GM12878 (cell line): ENCODE results near the gene ZCCHC17. TPM values are rescaled to one million over a fixed set of nuclear protein-coding genes. Genes with fewer than 3 reads are reported as not detected.

ENCODE experiments used
- ATAC-seq: fragments of 200-7000 bp; cut with Tn5 transposase; 3 replicates; pipeline ENCODE4 v1.9.1; 2020; ENCODE audit warnings: mild to moderate bottlenecking, moderate library complexity
- BruUV-seq: library from RNA; stranded (reverse); fragments of 400-500 nt; replicated peaks from 2 replicates; lab custom pipeline; 2021; lab: Mats Ljungman, UMichigan
- CTCF ChIA-PET: fragments of 300-600 bp; sonication (Branson Sonifier 250); formaldehyde crosslinking; extraction: SDS; loops from one replicate; lab custom pipeline; 2021; ENCODE audit warnings: inconsistent platforms; lab: Yijun Ruan, JAX
- POLR2A ChIA-PET: fragments of 350-600 bp; formaldehyde crosslinking; extraction: SDS; loops from one replicate; lab custom pipeline; 2021; ENCODE audit warnings: inconsistent platforms; lab: Charles Lee
- RAD21 ChIA-PET: fragments of 300-600 bp; sonication (Branson Sonifier 250); formaldehyde crosslinking; loops from one replicate; lab custom pipeline; 2023; ENCODE audit warnings: antibody characterized with exemption; ENCODE audit not compliant: unreplicated experiment; lab: Charles Lee
- SMC1A ChIA-PET: fragments of 300-600 bp; sonication (Branson Sonifier 250); formaldehyde crosslinking; loops from one replicate; lab custom pipeline; 2023; ENCODE audit not compliant: unreplicated experiment, uncharacterized antibody; lab: Charles Lee
- DNase-seq: peaks from one replicate; pipeline ENCODE4 v3.0.0-alpha.2; 2011; ENCODE audit warnings: low read depth, low spot score
- FAIRE-seq: peaks from 3 replicates; lab custom pipeline; 2011; peaks lifted over from hg19 to GRCh38; lab: Jason Lieb, UNC
- H2AFZ ChIP-seq: 2 replicates; pipeline ENCODE4 v1.6.0; 2011; ENCODE audit warnings: low read depth, low read length, control low read depth; ENCODE audit not compliant: control insufficient read depth
- H3K27ac ChIP-seq: 2 replicates; pipeline ENCODE4 v1.5.1; 2011; ENCODE audit warnings: control low read depth; ENCODE audit not compliant: control insufficient read depth, insufficient read depth
- H3K27me3 ChIP-seq, 2 experiments: replicated peaks in 1 of 2; 2 replicates each; pipeline versions ENCODE4 v1.6.0 to v1.6.1; 2011; ENCODE audit warnings: low read length in 1 of 2; ENCODE audit not compliant: control insufficient read depth in 2 of 2, insufficient read depth in 2 of 2
- H3K36me3 ChIP-seq, 2 experiments: 2 replicates each; pipeline ENCODE4 v1.5.1; 2011; ENCODE audit warnings: low read length in 1 of 2; ENCODE audit not compliant: control insufficient read depth in 2 of 2, insufficient read depth in 2 of 2
- H3K4me1 ChIP-seq: 2 replicates; pipeline ENCODE4 v1.6.1; 2011; ENCODE audit warnings: mild to moderate bottlenecking, low read length, moderate library complexity, mixed read lengths; ENCODE audit not compliant: control insufficient read depth, insufficient read depth
- H3K4me2 ChIP-seq: 2 replicates; pipeline ENCODE4 v1.6.0; 2011; ENCODE audit warnings: control low read depth; ENCODE audit not compliant: control insufficient read depth, insufficient read depth
- H3K4me3 ChIP-seq: fragments of 200-600 bp; sonication (generic); 2 replicates; pipeline ENCODE4 v1.5.1; 2016
- H3K79me2 ChIP-seq: 2 replicates; pipeline ENCODE4 v1.6.0; 2011; ENCODE audit warnings: low read length; ENCODE audit not compliant: control insufficient read depth, insufficient read depth
- H3K9ac ChIP-seq: 2 replicates; pipeline ENCODE4 v1.8.0; 2011; ENCODE audit warnings: low read length, control low read depth, mixed read lengths; ENCODE audit not compliant: control insufficient read depth, insufficient read depth
- H3K9me3 ChIP-seq: replicated peaks from 3 replicates; pipeline ENCODE4 v1.5.1; 2011; ENCODE audit warnings: mild to moderate bottlenecking, low read length; ENCODE audit not compliant: control insufficient read depth, insufficient read depth
- H4K20me1 ChIP-seq: 2 replicates; pipeline ENCODE4 v1.6.0; 2011; ENCODE audit not compliant: control insufficient read depth, insufficient read depth
- BACH1 ChIP-seq: fragments of 450-650 bp; IDR thresholded peaks from 2 replicates; pipeline ENCODE4 v1.6.1; 2017; ENCODE audit warnings: mild to moderate bottlenecking, borderline replicate concordance
- BMI1 ChIP-seq: fragments of 450-650 bp; IDR thresholded peaks from 2 replicates; pipeline ENCODE4 v1.6.1; 2016; ENCODE audit warnings: mild to moderate bottlenecking, moderate library complexity, borderline replicate concordance
- CHD1 ChIP-seq: IDR thresholded peaks from 2 replicates; pipeline ENCODE4 v1.6.1; 2012; ENCODE audit warnings: low read depth, low read length, improper control_type of control experiment
- EP300 ChIP-seq, 2 experiments: fragments of 150-350 bp in 1 of 2; IDR thresholded peaks; 2 replicates each; pipeline ENCODE4 v1.6.1; 2011 to 2012; ENCODE audit warnings: low read depth in 2 of 2, low read length in 2 of 2, borderline replicate concordance in 1 of 2, improper control_type of control experiment in 1 of 2, inconsistent platforms in 1 of 2; ENCODE audit not compliant: control insufficient read depth in 1 of 2
- FOS ChIP-seq: IDR thresholded peaks from 3 replicates; pipeline ENCODE4 v1.6.1; 2011; ENCODE audit warnings: borderline replicate concordance; ENCODE audit not compliant: insufficient read length; ENCODE audit errors: extremely low read depth
- HDAC6 ChIP-seq: fragments of 200-600 bp; sonication (generic); IDR thresholded peaks from one replicate; pipeline ENCODE4 v1.8.0; 2017; ENCODE audit warnings: antibody characterized with exemption; ENCODE audit not compliant: unreplicated experiment
- IKZF2 ChIP-seq, 2 experiments: fragments of 450-650 bp; IDR thresholded peaks; 2 replicates each; pipeline ENCODE4 v1.6.1; 2017; ENCODE audit warnings: mild to moderate bottlenecking in 2 of 2, moderate library complexity in 2 of 2
- KAT2A ChIP-seq: conservative IDR thresholded peaks from 2 replicates; pipeline ENCODE4 v1.6.1; 2011; ENCODE audit warnings: low read depth, low read length; ENCODE audit not compliant: control insufficient read depth
- RB1 ChIP-seq: fragments of 450-650 bp; formaldehyde crosslinking; IDR thresholded peaks from 2 replicates; pipeline ENCODE4 v1.6.1; 2017; ENCODE audit warnings: mild to moderate bottlenecking, borderline replicate concordance
- RCOR1 ChIP-seq: conservative IDR thresholded peaks from 2 replicates; pipeline ENCODE4 v1.6.1; 2012; ENCODE audit warnings: low read depth, low read length, improper control_type of control experiment
- RUNX3 ChIP-seq: IDR thresholded peaks from 2 replicates; pipeline ENCODE4 v1.6.1; 2012; ENCODE audit warnings: low read length, inconsistent platforms
- TBL1XR1 ChIP-seq: IDR thresholded peaks from 2 replicates; pipeline ENCODE4 v1.6.1; 2012; ENCODE audit warnings: low read depth, low read length, improper control_type of control experiment
- WRNIP1 ChIP-seq: IDR thresholded peaks from 2 replicates; pipeline ENCODE4 v1.6.1; 2011; ENCODE audit warnings: low read depth, low read length, improper control_type of control experiment, borderline replicate concordance
- ZZZ3 ChIP-seq: IDR thresholded peaks from 2 replicates; pipeline ENCODE4 v1.6.1; 2011; ENCODE audit warnings: low read depth; ENCODE audit not compliant: control insufficient read depth, insufficient read length
- WGBS: methylation state at CpG from one replicate; pipeline ENCODE4 v1.1.6; 2016; ENCODE audit warnings: low lambda C conversion rate; ENCODE audit not compliant: insufficient replicate concordance, insufficient coverage; ENCODE audit errors: missing lambda C conversion rate; 5-methylcytosine and 5-hydroxymethylcytosine counted together
- in situ Hi-C: fragments of 300-500 bp; cut with MboI; formaldehyde crosslinking; loops from 9 replicates; pipeline ENCODE4 v1.14.3; 2018; ENCODE audit warnings: mixed read lengths
- intact Hi-C: fragments of 100-400 bp; cut with micrococcal nuclease; formaldehyde crosslinking; loops from one replicate; pipeline ENCODE4 v1.14.2; 2022; ENCODE audit not compliant: unreplicated experiment
- polyA plus RNA-seq, 11 experiments: library from polyadenylated mRNA; depleted of rRNA in 4 of 11; unstranded in 6 of 11; stranded (reverse) in 5 of 11; fragments of >200 nt; fragmentation: Nextera tagmentation in 4 of 11; fragmentation: Illumina TruSeq in 1 of 11; extraction: Ambion mirVana in 4 of 11; extraction: Trizol in 1 of 11; gene quantifications; 1 replicate in 1 of 11; 2 replicates in 10 of 11; pipeline versions ENCODE4 v1.2.1 to v1.2.3, GENCODE V29; 2011 to 2016; ENCODE audit warnings: inconsistent platforms in 2 of 11, missing spikeins in 2 of 11, low read depth in 1 of 11
- total RNA-seq, 4 experiments: library from RNA; depleted of rRNA in 3 of 4; stranded (reverse); fragments of >200 nt in 3 of 4; fragmentation: Illumina TruSeq in 1 of 4; extraction: Trizol in 1 of 4; gene quantifications; 2 replicates each; pipeline versions ENCODE4 v1.2.1 to v1.2.3, GENCODE V29; 2013 to 2021

Gene ZCCHC17
- total and polyA plus RNA-seq, 10 of the 15 experiments (the other 5 are each of a cell fraction or from before 2014, with no cell fraction given) = 22.3 to 86.3 (median 47.0) TPM

DNA sequence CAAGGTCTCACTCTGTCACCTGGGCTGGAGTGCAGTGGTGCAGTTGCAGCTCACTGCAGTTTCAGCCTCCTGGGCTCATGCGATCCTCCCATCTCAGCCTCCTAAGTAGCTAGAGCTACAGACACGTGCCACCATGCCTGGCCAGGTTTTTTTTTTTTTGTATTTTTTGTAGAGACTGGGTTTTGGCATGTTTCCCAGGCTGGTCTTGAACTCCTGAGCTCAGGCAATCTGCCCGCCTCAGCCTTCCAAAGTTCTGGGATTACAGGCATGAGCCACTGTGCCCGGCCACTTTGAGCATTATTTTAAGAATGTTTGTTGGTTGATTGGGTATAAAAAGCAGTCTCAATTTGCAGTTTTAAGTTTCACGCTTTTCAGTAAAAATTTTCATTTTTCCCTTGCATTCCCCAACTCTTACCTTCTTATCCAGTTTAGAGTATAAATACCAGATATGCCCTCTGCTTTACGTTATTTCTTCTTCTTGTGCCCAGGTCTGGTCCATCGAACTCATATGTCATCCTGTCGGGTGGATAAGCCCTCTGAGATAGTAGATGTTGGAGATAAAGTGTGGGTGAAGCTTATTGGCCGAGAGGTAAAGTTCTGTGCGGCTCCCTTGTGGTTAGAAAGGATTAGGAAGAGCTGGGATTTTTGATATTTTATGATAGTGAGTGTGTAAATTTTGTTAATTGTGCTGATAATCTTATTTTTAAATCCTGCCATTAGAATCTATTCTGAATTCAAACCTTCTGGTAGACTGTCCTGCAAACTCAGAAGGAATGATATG lies 40.0 kb downstream of the ZCCHC17 start:
- H3K79me2 ChIP-seq = no peaks in the 10 kb centered on the region
- 82% methylated on average over 10 of the region's 10 CpGs for WGBS
- ChIA-PET RAD21 (interaction anchor here (1.5 kb wide), 1 partner anchor 152 kb away, joined by 4 read pairs; no protein-coding TSS in a partner anchor), CTCF (interaction anchor here (0.9 to 1.0 kb wide), 2 partner anchors 34 to 36 kb away, joined by 3 read pairs; partner anchors contain the start of gene FABP3), POLR2A (no interaction called here), SMC1A (no interaction called here)
- H2AFZ ChIP-seq = no peak overlapping the region
- H3K4me1 ChIP-seq = no peaks in the 10 kb centered on the region; the same call in 1 of the 2 replicates
- no peak overlapping the region for H3K9ac ChIP-seq
- no peaks in the 10 kb centered on the region for H3K27me3 ChIP-seq
- H4K20me1 ChIP-seq = no peaks in the 10 kb centered on the region
- intact Hi-C loops (no loop called here), in situ Hi-C loops (no loop called here)
- no peaks in the 10 kb centered on the region for H3K9me3 ChIP-seq
- FAIRE-seq (no peak), ATAC-seq (no peak), DNase-seq (no peak)
- TF ChIP-seq ZZZ3 (no peak), EP300 (IDR thresholded peaks at IDR 0.05; ENCODE audit: borderline replicate concordance in 1 of 2, control insufficient read depth in 1 of 2, low read depth in 2 of 2, low read length in 2 of 2) (no peak)
- H3K36me3 ChIP-seq = peaks cover 0 to 4% of the 10 kb centered on the region in 2 experiments; a peak in 2 of 4 replicates
- no peak overlapping the region for H3K4me3 ChIP-seq
- no peak overlapping the region for H3K4me2 ChIP-seq
- H3K27ac ChIP-seq = no peak overlapping the region
- no TSS peak for BruUV-seq

DNA sequence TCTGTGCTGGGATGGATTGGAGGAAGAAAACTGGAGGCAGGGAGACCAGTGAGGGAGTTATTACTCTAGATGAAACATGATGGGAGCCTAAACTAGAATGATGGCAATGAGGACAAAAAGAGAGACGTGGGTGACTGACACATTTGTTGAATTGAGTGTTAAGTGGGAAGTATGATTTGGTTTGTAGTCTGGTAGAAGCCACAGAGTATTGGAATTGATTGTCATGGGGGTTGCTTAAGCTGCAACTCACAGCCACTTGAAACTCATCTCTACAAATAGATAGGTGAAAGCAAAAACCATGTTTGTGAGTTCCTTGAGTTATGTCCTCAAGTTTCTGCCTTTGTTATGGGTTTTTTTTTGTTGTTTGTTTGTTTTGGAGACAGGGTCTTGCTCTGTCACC lies 47.7 kb downstream of the ZCCHC17 start:
- CTCF ChIA-PET = interaction anchor here (0.7 kb wide), 1 partner anchor 317 kb away, joined by 3 read pairs; no protein-coding TSS in a partner anchor
- H3K27me3 ChIP-seq = no peaks in the 10 kb centered on the region
- no peak overlapping the region for H3K9ac ChIP-seq
- no peak overlapping the region for H3K4me2 ChIP-seq
- no peaks in the 10 kb centered on the region for H3K9me3 ChIP-seq
- DNase-seq = no peak
- no peaks in the 10 kb centered on the region for H3K4me1 ChIP-seq
- H3K4me3 ChIP-seq = no peak overlapping the region
- ATAC-seq = no peak
- in situ Hi-C loops (no loop called here), intact Hi-C loops (no loop called here)
- FAIRE-seq = no peak
- H3K36me3 ChIP-seq = peaks cover 0 to 13% of the 10 kb centered on the region in 2 experiments; a peak in 3 of 4 replicates
- RAD21 ChIA-PET = no interaction called here
- no peak overlapping the region for H3K27ac ChIP-seq
- 0% methylated on average over 1 of the region's 1 CpG for WGBS
- TF ChIP-seq FOS (no peak), WRNIP1 (no peak), TBL1XR1 (no peak), RB1 (no peak), RCOR1 (no peak), IKZF2 (IDR thresholded peaks at IDR 0.05) (no peak), BMI1 (no peak), RUNX3 (no peak), HDAC6 (no peak), BACH1 (no peak), CHD1 (no peak), KAT2A (no peak)
- SMC1A ChIA-PET = no interaction called here
- H2AFZ ChIP-seq = no peak overlapping the region
- H4K20me1 ChIP-seq = no peaks in the 10 kb centered on the region
- TSS peak; percentile 29 for BruUV-seq
- POLR2A ChIA-PET = no interaction called here
- H3K79me2 ChIP-seq = no peaks in the 10 kb centered on the region
